Ishikawa (cell line): Measurements from ENCODE around the gene CAMK1.

ENCODE experiments used
- CEBPB ChIP-seq: IDR thresholded peaks from 2 replicates; pipeline ENCODE4 v1.6.1; 2012
- CREB1 ChIP-seq: IDR thresholded peaks from 2 replicates; pipeline ENCODE4 v1.6.1; 2012; ENCODE audit warnings: low read depth
- EGR1 ChIP-seq: IDR thresholded peaks from 2 replicates; pipeline ENCODE4 v1.6.1; 2012
- EP300 ChIP-seq: IDR thresholded peaks from 2 replicates; pipeline ENCODE4 v1.6.1; 2012; ENCODE audit warnings: borderline replicate concordance
- FOXM1 ChIP-seq: IDR thresholded peaks from 2 replicates; pipeline ENCODE4 v1.6.1; 2012; ENCODE audit warnings: low read depth, borderline replicate concordance
- MAX ChIP-seq: IDR thresholded peaks from 2 replicates; pipeline ENCODE4 v1.6.1; 2012
- NFIC ChIP-seq: IDR thresholded peaks from 2 replicates; pipeline ENCODE4 v1.6.1; 2012
- RAD21 ChIP-seq: IDR thresholded peaks from 2 replicates; pipeline ENCODE4 v1.6.1; 2012; ENCODE audit warnings: low read depth
- REST ChIP-seq: IDR thresholded peaks from 2 replicates; pipeline ENCODE4 v1.6.1; 2012; ENCODE audit warnings: low read depth, mild to moderate bottlenecking
- TAF1 ChIP-seq: IDR thresholded peaks from 2 replicates; pipeline ENCODE4 v1.6.1; 2012; ENCODE audit warnings: low read depth, mild to moderate bottlenecking
- TCF12 ChIP-seq: IDR thresholded peaks from 2 replicates; pipeline ENCODE4 v1.6.1; 2012; ENCODE audit warnings: low read depth
- TEAD4 ChIP-seq: IDR thresholded peaks from 2 replicates; pipeline ENCODE4 v1.6.1; 2012
- USF1 ChIP-seq: IDR thresholded peaks from 2 replicates; pipeline ENCODE4 v1.6.1; 2012
- YY1 ChIP-seq: IDR thresholded peaks from 2 replicates; pipeline ENCODE4 v1.6.1; 2012; ENCODE audit warnings: low read depth
- ZBTB7A ChIP-seq: IDR thresholded peaks from 2 replicates; pipeline ENCODE4 v1.6.1; 2012; ENCODE audit warnings: low read depth

Gene CAMK1

GRCh38 chr3:9780458-9780812 is 10.7 kb upstream of the CAMK1 start:
- no peak for TF ChIP-seq FOXM1
- TF ChIP-seq USF1, result no peak
- no peak for TF ChIP-seq EP300
- TF ChIP-seq CREB1, result no peak
- TF ChIP-seq ZBTB7A, result no peak
- TF ChIP-seq YY1, result no peak
- no peak for TF ChIP-seq TAF1
- no peak for TF ChIP-seq REST
- TF ChIP-seq EGR1, result no peak
- no peak for TF ChIP-seq MAX

GRCh38 chr3:9779721-9780457 is 10.1 kb upstream of the CAMK1 start:
- no peak for TF ChIP-seq EP300
- no peak for TF ChIP-seq MAX
- TF ChIP-seq TCF12, result no peak
- no peak for TF ChIP-seq ZBTB7A
- TF ChIP-seq CEBPB, result no peak
- no peak for TF ChIP-seq EGR1
- TF ChIP-seq CREB1, result no peak
- TF ChIP-seq NFIC, result no peak
- TF ChIP-seq REST, result no peak
- TF ChIP-seq FOXM1, result no peak
- no peak for TF ChIP-seq TAF1

GRCh38 chr3:9779075-9779593 is 9.4 kb upstream of the CAMK1 start:
- TF ChIP-seq MAX, result no peak
- no peak for TF ChIP-seq TEAD4
- TF ChIP-seq CREB1, result no peak
- TF ChIP-seq RAD21, result no peak
- no peak for TF ChIP-seq EGR1
- no peak for TF ChIP-seq NFIC
- TF ChIP-seq ZBTB7A, result no peak
- no peak for TF ChIP-seq FOXM1
- no peak for TF ChIP-seq USF1
- TF ChIP-seq CEBPB, result no peak
- TF ChIP-seq TAF1, result no peak
- TF ChIP-seq YY1, result no peak
- no peak for TF ChIP-seq TCF12
- no peak for TF ChIP-seq REST
- TF ChIP-seq EP300, result no peak
